ENCODE results near the gene TMEM201. TPM values are rescaled to one million over a fixed set of nuclear protein-coding genes. Genes with fewer than 3 reads are reported as not detected.

TMEM201 gene
- polyA plus RNA-seq, 1 of the 3 experiments (the other 2 are of a cell fraction) = 8.2 TPM

DNA sequence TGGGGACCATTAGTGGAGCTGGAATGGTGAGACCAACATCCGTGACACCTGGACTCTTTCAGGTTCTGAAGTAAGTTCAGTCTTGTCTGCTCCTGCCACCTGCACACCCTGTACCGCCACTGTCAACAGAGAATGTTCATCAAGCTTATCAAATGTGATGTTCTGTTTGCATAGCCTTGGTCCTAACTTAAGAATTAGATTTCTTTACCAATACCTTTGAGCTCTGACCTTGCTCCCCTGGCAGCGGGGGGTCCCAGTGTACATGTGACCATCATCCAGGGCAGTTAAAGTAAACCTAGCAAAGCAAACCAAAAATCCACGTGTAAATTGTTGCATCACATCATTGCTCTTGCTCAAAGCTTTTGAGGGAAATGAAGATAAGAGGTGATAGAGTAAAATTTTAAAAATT, 35.0 kb upstream of the TMEM201 start (continued):
- no peak for TF ChIP-seq GABPA (IDR thresholded peaks at IDR 0.05; ENCODE audit: low read depth)
- TF ChIP-seq, protein P1, sequence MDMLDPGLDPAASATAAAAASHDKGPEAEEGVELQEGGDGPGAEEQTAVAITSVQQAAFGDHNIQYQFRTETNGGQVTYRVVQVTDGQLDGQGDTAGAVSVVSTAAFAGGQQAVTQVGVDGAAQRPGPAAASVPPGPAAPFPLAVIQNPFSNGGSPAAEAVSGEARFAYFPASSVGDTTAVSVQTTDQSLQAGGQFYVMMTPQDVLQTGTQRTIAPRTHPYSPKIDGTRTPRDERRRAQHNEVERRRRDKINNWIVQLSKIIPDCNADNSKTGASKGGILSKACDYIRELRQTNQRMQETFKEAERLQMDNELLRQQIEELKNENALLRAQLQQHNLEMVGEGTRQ (IDR thresholded peaks at IDR 0.05; ENCODE audit: borderline replicate concordance, low read depth, low read length) = no peak

DNA sequence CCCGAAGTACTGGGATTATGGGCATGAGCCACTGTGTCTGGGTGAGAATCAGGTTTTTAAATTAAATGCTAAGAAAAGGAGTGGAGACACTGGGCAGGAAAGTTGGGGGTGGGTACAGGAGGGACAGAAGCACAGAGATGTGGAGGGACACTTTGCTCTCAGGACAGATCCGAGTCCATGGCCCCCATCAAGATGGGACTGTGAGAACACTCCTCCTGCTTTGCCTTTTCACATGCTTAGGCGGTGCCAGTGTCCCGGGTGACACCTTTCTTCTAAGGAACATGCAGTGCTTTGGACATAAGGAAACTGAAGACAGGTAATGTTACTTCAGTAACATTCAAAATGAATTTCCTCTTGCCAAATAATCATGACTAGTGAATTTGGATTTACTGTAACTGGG, 32.8 kb upstream of the TMEM201 start:
- H3F3A ChIP-seq (replicated peaks; ENCODE audit: insufficient read depth) = peaks cover 6% of the 10 kb centered on the region
- H3K9ac ChIP-seq = no peak overlapping the region
- H4K20me1 ChIP-seq (ENCODE audit: insufficient read depth) = 0 out of 2 replicates have a peak, but pooled peaks cover 5% of the 10 kb centered on the region
- H2AFZ ChIP-seq (ENCODE audit: low read depth) = no peak overlapping the region
- ChIA-PET POLR2A (no interaction called here), CTCF (no interaction called here)
- H3K9me3 ChIP-seq = no peaks in the 10 kb centered on the region
- DNase-seq = no peak
- H3K4me2 ChIP-seq = no peak overlapping the region
- 98% methylated on average over 4 of the region's 4 CpGs for WGBS (ENCODE audit: low lambda C conversion rate)
- H3K27me3 ChIP-seq (ENCODE audit: insufficient read depth) = no peaks in the 10 kb centered on the region
- TF ChIP-seq CTCF (IDR thresholded peaks at IDR 0.05) (no peak), RCOR1 (IDR thresholded peaks at IDR 0.05; ENCODE audit: low read length) (no peak), NRF1 (IDR thresholded peaks at IDR 0.05; ENCODE audit: low read depth, low read length) (no peak), RXRA (IDR thresholded peaks at IDR 0.05; ENCODE audit: borderline replicate concordance, low read depth) (no peak), ELF1 (IDR thresholded peaks at IDR 0.05) (no peak), EZH2phosphoT487 (IDR thresholded peaks at IDR 0.05; ENCODE audit: borderline replicate concordance, low read depth) (no peak), NFIC (IDR thresholded peaks at IDR 0.05; ENCODE audit: borderline replicate concordance) (no peak), JUND (IDR thresholded peaks at IDR 0.05) (no peak), SIN3A (IDR thresholded peaks at IDR 0.05; ENCODE audit: borderline replicate concordance, low read depth, low read length) (no peak), SMC3 (IDR thresholded peaks at IDR 0.05; ENCODE audit: low read depth, low read length) (no peak), TAF1 (IDR thresholded peaks at IDR 0.05; ENCODE audit: borderline replicate concordance, low read depth, low read length) (no peak), GABPA (IDR thresholded peaks at IDR 0.05; ENCODE audit: low read depth) (no peak)
- TF ChIP-seq, protein P1 (IDR thresholded peaks at IDR 0.05; ENCODE audit: borderline replicate concordance, low read depth, low read length) = no peak
- peaks cover 24% of the 10 kb centered on the region; the same call in 1 of the 2 replicates for H3K79me2 ChIP-seq (ENCODE audit: insufficient read depth)
- H3K27ac ChIP-seq (ENCODE audit: low read depth in 2 of 2, low read length in 1 of 2) = no peak overlapping the region
- peaks cover 0 to 8% of the 10 kb centered on the region in 2 experiments; a peak in 1 of 4 replicates for H3K4me1 ChIP-seq (ENCODE audit: control insufficient read depth in 1 of 2, insufficient read depth in 2 of 2, low read depth in 1 of 2, low read length in 1 of 2)
- H3K9me2 ChIP-seq = no peaks in the 10 kb centered on the region
- H3K4me3 ChIP-seq (ENCODE audit: low read depth in 2 of 2, low read length in 1 of 2) = no peak overlapping the region
- H3K36me3 ChIP-seq (replicated peaks in 1 of 2; ENCODE audit: control insufficient read depth in 1 of 2, insufficient read depth in 2 of 2, low read length in 1 of 2) = peaks cover 6 to 8% of the 10 kb centered on the region in 2 experiments

Data from SK-N-SH (cell line).